MM.1S (cell line): ENCODE measurements around the gene SMC6.

Experiments
- DNase-seq: peaks from one replicate; pipeline ENCODE4 v3.0.0-alpha.2; 2015
- H2AFZ ChIP-seq: fragments of 300-600 bp; sonication (generic); 2 replicates; pipeline ENCODE4 v1.6.0; 2016; ENCODE audit warnings: antibody characterized with exemption, low read length
- H3F3A ChIP-seq: fragments of 300-600 bp; sonication (generic); 2 replicates; pipeline ENCODE4 v1.6.1; 2016; ENCODE audit warnings: mild to moderate bottlenecking, antibody characterized with exemption, low read length, moderate library complexity, mixed read lengths; ENCODE audit not compliant: insufficient read depth
- H3K27ac ChIP-seq: fragments of 300-600 bp; sonication (generic); 2 replicates; pipeline ENCODE4 v1.5.1; 2016; ENCODE audit warnings: mild to moderate bottlenecking, low read length
- H3K27me3 ChIP-seq: fragments of 300-600 bp; sonication (generic); replicated peaks from 2 replicates; pipeline ENCODE4 v1.6.0; 2016; ENCODE audit warnings: low read length; ENCODE audit not compliant: insufficient read depth
- H3K36me3 ChIP-seq: fragments of 300-600 bp; sonication (generic); replicated peaks from 2 replicates; pipeline ENCODE4 v1.6.1; 2016; ENCODE audit warnings: mild to moderate bottlenecking, low read length, mixed read lengths; ENCODE audit not compliant: insufficient read depth
- H3K4me1 ChIP-seq: fragments of 300-600 bp; sonication (generic); 2 replicates; pipeline ENCODE4 v1.6.1; 2016; ENCODE audit warnings: low read length, mixed read lengths
- H3K4me2 ChIP-seq: fragments of 300-600 bp; sonication (generic); 2 replicates; pipeline ENCODE4 v1.6.0; 2016; ENCODE audit warnings: low read depth, low read length
- H3K4me3 ChIP-seq: fragments of 300-600 bp; sonication (generic); 2 replicates; pipeline ENCODE4 v1.5.1; 2016; ENCODE audit warnings: low read length, mixed read lengths
- H3K79me2 ChIP-seq: fragments of 300-600 bp; sonication (generic); 2 replicates; pipeline ENCODE4 v1.6.1; 2016; ENCODE audit warnings: mixed run types, low read length, mixed read lengths
- H3K9ac ChIP-seq: fragments of 300-600 bp; sonication (generic); 2 replicates; pipeline ENCODE4 v1.6.1; 2016; ENCODE audit warnings: low read length, mixed read lengths
- H3K9me2 ChIP-seq: fragments of 300-600 bp; sonication (generic); replicated peaks from 2 replicates; pipeline ENCODE4 v1.6.1; 2016; ENCODE audit warnings: mild to moderate bottlenecking, low read length, mixed read lengths; ENCODE audit not compliant: insufficient read depth
- H3K9me3 ChIP-seq: fragments of 300-600 bp; sonication (generic); replicated peaks from 2 replicates; pipeline ENCODE4 v1.6.1; 2016; ENCODE audit warnings: mild to moderate bottlenecking, low read length, mixed read lengths; ENCODE audit not compliant: insufficient read depth
- H4K20me1 ChIP-seq: fragments of 300-600 bp; sonication (generic); 2 replicates; pipeline ENCODE4 v1.6.1; 2016; ENCODE audit warnings: mild to moderate bottlenecking, low read length, moderate library complexity, mixed read lengths; ENCODE audit not compliant: insufficient read depth
- EZH2 ChIP-seq: fragments of 300-600 bp; sonication (generic); optimal IDR thresholded peaks from 2 replicates; pipeline ENCODE3; 2017; ENCODE audit warnings: low read depth, mild to moderate bottlenecking, antibody characterized with exemption, low read length, mixed read lengths
- EZH2phosphoT487 ChIP-seq: fragments of 300-600 bp; sonication (generic); IDR thresholded peaks from 2 replicates; pipeline ENCODE4 v1.6.1; 2018; ENCODE audit warnings: antibody characterized with exemption, low read length
- TF ChIP-seq, protein P1 (sequence below): fragments of 300-600 bp; sonication (generic); IDR thresholded peaks from 2 replicates; pipeline ENCODE4 v1.5.1; 2016; ENCODE audit warnings: antibody characterized with exemption, low read length, mixed read lengths

SMC6 gene

DNA sequence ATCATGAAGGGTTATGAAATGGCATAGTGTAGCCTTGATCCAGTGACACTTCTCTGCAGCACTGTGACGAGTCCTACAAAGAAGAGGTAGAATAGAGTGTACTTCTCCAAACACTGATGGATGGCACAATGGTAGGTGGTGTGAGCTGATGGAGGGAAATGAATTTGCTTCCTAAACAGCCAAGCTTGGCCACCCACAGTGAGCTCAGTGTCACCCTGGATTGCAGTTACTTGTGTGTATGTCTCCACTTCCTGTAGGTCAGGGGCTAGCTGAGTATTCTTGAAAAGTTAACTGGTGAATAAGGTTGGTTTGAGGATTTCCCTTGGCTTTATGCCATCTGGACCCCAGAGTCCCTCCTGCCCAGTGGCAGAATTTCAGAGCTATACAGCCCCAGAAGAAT is 137.2 kb downstream of the SMC6 start:
- TF ChIP-seq, protein P1, sequence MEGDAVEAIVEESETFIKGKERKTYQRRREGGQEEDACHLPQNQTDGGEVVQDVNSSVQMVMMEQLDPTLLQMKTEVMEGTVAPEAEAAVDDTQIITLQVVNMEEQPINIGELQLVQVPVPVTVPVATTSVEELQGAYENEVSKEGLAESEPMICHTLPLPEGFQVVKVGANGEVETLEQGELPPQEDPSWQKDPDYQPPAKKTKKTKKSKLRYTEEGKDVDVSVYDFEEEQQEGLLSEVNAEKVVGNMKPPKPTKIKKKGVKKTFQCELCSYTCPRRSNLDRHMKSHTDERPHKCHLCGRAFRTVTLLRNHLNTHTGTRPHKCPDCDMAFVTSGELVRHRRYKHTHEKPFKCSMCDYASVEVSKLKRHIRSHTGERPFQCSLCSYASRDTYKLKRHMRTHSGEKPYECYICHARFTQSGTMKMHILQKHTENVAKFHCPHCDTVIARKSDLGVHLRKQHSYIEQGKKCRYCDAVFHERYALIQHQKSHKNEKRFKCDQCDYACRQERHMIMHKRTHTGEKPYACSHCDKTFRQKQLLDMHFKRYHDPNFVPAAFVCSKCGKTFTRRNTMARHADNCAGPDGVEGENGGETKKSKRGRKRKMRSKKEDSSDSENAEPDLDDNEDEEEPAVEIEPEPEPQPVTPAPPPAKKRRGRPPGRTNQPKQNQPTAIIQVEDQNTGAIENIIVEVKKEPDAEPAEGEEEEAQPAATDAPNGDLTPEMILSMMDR, result no peak
- no peak for TF ChIP-seq EZH2
- no peak for TF ChIP-seq EZH2phosphoT487
- Histone ChIP-seq H2AFZ (no peak overlapping the region), H4K20me1 (no peaks in the 10 kb centered on the region), H3K79me2 (no peaks in the 10 kb centered on the region), H3K27ac (no peak overlapping the region), H3K4me3 (no peak overlapping the region), H3K9me2 (no peaks in the 10 kb centered on the region), H3K9me3 (no peaks in the 10 kb centered on the region), H3K4me1 (no peaks in the 10 kb centered on the region), H3K27me3 (no peaks in the 10 kb centered on the region), H3F3A (no peaks in the 10 kb centered on the region), H3K36me3 (no peaks in the 10 kb centered on the region), H3K4me2 (no peak overlapping the region), H3K9ac (no peak overlapping the region)
- no peak for DNase-seq

DNA sequence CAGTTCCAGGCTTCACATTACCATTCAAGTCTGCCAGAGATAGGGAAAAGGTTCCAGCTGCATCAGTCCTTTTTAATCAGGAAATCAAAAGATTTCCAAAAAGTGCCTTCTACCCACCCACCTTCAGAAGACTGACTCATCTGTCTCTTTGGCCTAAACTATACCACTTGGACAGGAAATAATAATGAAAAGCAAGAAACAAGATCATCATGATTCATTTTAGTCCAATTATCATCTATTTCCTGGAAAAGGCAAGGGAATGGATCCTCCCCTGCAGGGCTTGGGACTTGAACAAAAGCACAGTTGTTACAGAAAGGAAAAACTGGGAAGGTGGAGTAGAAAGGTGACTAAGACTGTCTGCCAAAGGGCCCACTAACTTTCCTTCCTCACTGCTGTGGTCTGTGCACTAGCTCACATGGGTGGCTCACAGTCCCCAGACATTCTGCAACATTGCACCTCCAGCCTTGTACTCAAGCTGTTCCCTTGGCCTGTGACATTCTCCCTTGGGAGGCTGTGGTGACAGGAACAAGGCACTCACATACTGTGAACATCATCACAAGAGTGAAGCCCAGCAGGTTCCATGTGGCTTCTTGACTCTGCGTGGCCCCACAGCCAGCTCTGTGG is 137.8 kb downstream of the SMC6 start:
- no peaks in the 10 kb centered on the region for H3K27me3 ChIP-seq
- H3K4me2 ChIP-seq, result no peak overlapping the region
- H3K4me3 ChIP-seq, result no peak overlapping the region
- no peaks in the 10 kb centered on the region for H3K79me2 ChIP-seq
- H3F3A ChIP-seq, result no peaks in the 10 kb centered on the region
- H3K36me3 ChIP-seq, result no peaks in the 10 kb centered on the region
- H3K4me1 ChIP-seq, result no peaks in the 10 kb centered on the region
- H3K9ac ChIP-seq, result no peak overlapping the region
- H4K20me1 ChIP-seq, result no peaks in the 10 kb centered on the region
- no peak for DNase-seq
- H3K9me2 ChIP-seq, result no peaks in the 10 kb centered on the region
- no peaks in the 10 kb centered on the region for H3K9me3 ChIP-seq
- TF ChIP-seq EZH2, result no peak
- TF ChIP-seq, protein P1, result no peak
- no peak for TF ChIP-seq EZH2phosphoT487
- no peak overlapping the region for H2AFZ ChIP-seq
- no peak overlapping the region for H3K27ac ChIP-seq

DNA sequence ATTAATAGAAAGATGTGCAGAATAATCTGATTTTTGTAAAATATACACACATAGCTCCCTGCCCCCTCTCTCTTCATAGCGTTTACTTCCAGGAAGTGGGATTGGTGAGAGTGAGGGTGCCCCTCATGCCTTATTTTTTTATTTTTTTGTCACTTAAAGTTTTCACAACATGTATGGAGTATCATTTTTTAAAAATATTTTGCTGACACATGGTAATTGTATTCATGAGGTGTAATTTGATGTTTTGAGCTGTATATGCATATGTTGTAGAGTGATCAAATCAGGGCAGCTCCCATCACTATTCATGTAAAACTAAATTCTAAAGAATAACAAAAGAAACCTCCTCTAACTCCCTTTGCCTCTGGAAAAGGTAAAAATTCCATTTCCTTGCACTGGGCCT is 138.5 kb downstream of the SMC6 start:
- Histone ChIP-seq H3K9me3 (no peaks in the 10 kb centered on the region), H4K20me1 (no peaks in the 10 kb centered on the region), H3K27ac (no peak overlapping the region), H3K9me2 (no peaks in the 10 kb centered on the region), H3K4me2 (no peak overlapping the region), H3K9ac (no peak overlapping the region), H3K36me3 (no peaks in the 10 kb centered on the region), H3K4me3 (no peak overlapping the region), H2AFZ (no peak overlapping the region), H3K4me1 (no peaks in the 10 kb centered on the region), H3F3A (no peaks in the 10 kb centered on the region), H3K27me3 (no peaks in the 10 kb centered on the region), H3K79me2 (no peaks in the 10 kb centered on the region)
- DNase-seq, result no peak
- TF ChIP-seq, protein P1, result no peak
- TF ChIP-seq EZH2 (no peak), EZH2phosphoT487 (no peak)
